CD4-positive, alpha-beta T cell treated with Interleukin-15 for 1 hour (primary cell): ENCODE measurements around the gene AGTR1.
"Not testable (repeated sequence)": the region's sequence is repeated elsewhere in the genome, so short reads cannot be mapped to it uniquely, and the experiment has no call there.

ENCODE experiments used
- DNase-seq: peaks from one replicate; pipeline ENCODE4 v3.0.0-alpha.2; 2020

The AGTR1 gene

DNA sequence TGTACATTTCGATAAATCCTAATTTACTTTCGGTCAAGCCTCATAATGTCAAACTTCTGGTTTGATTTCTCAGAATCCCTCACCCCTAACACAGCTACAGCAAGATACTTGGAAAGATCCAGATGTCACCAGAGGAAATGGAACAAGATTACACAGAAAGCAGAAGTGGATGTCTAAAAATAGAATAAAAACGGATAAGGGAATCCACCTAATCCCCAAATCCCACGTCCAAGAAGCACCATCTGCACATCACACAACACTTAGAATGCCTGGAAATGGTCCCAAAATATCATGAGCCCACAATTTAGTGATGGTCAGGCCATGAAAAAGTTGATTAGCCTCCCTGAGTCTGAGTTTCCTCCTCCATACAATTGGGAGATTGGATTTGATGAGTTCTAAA lies 61.7 kb downstream of the AGTR1 start:
- no peak for DNase-seq

DNA sequence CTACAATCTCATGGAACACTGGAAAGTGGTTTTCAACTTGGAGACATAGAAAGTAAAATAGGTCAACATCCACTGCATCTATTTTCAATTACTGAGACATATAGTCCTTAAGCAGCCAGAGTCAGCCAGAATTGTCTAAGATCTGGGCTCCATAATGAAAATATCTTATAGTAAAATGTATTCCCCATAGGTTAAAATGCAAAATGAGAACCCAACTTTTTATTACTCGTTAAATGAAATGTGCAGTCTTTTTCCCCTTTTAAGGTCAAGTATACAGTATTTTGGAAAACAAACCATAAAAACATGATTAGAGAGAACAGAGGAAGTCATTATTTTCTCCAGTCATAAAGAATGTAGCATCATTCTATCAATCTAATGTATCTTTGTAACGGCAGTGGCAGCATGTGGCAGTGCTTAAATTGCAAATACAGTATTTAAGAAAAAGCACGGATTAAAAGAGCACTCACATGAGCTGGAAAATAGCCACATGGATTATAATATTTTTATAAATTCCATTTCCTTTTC lies 65.5 kb downstream of the AGTR1 start:
- DNase-seq = no peak

- DNase-seq = no peak
Measured at GRCh38 chr3:148763986-148764935, 66.6 kb downstream of the AGTR1 start.

GRCh38 chr3:148772361-148772760 lies 74.7 kb downstream of the AGTR1 start:
- DNase-seq = no peak

GRCh38 chr3:148772835-148773234 lies 75.1 kb downstream of the AGTR1 start:
- no peak for DNase-seq

DNA sequence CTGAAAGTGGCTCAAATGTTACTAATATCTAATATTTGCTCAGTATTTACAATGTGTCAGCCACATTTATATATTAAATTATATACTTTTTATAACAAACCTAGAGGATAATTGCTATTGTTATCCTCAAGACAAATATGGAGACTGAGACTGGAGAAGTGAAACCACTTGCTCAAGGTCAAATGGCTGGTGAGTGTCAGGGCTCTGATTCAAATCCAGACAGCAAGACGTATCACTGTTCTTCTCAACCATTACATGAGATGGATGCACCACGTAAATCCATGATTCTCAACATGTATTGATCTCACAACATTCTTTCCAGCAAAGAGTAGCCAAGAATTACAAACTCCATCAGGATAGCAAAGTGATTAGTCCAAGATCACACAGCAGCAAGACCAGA lies 76.1 kb downstream of the AGTR1 start:
- no peak for DNase-seq

GRCh38 chr3:148778926-148779325 lies 81.2 kb downstream of the AGTR1 start:
- DNase-seq = no peak

- DNase-seq = not testable (repeated sequence)
Measured at GRCh38 chr3:148785026-148785425, 87.3 kb downstream of the AGTR1 start.

DNA sequence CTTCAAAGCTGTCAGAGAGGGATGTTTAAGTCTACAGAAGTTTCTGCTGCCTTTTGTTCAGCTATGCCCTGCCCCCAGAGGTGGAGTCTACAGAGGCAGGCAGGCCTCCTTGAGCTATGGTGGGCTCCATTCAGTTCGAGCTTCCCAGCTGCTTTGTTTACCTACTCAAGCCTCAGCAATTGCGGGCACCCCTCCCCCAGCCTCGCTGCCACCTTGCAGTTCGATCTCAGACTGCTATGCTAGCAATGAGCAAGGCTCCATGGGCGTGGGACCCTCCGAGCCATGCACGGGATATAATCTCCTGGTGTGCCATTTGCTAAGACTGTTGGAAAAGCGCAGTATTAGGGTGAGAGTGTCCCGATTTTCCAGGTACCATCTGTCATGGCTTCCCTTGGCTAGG lies 88.5 kb downstream of the AGTR1 start:
- not testable (repeated sequence) for DNase-seq

DNA sequence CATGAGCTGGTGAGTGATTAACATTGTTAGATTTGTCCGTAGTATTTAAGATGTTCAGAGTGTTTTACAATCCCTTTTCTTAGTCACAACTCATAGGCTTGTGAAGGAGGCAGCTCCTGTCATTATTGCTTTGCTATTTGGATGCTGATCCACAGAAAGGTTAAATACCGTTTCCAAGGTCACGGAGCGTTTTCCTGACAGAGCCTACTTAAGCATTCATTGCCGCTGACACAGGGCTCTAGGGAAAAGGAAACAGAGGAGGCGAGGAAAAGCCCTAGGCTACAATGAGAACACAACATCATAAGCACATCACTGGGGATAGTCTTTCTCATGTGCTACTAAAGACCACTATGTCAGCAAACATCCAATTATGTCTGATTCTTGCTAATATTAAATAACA lies 91.4 kb downstream of the AGTR1 start:
- DNase-seq = no peak

DNA sequence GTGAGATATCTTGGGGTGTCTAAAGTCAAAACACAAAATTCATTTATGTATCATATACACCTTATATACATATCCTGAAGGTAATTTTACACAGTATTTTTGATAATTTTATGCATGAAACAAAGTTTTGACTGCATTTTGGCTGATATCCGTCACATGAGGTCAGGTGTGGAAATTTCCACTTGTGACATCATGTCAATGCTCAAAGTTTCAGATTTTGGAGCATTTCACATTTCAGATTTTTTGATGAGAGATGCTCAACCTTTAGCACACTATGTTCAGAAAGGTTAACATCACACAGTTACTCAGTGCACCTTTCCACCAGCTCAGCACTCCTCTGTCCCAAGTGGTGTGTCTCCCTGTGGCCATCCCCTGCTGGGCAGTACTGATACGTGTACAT lies 92.2 kb downstream of the AGTR1 start:
- DNase-seq = no peak

GRCh38 chr3:148790370-148790769 lies 92.7 kb downstream of the AGTR1 start:
- no peak for DNase-seq

DNA sequence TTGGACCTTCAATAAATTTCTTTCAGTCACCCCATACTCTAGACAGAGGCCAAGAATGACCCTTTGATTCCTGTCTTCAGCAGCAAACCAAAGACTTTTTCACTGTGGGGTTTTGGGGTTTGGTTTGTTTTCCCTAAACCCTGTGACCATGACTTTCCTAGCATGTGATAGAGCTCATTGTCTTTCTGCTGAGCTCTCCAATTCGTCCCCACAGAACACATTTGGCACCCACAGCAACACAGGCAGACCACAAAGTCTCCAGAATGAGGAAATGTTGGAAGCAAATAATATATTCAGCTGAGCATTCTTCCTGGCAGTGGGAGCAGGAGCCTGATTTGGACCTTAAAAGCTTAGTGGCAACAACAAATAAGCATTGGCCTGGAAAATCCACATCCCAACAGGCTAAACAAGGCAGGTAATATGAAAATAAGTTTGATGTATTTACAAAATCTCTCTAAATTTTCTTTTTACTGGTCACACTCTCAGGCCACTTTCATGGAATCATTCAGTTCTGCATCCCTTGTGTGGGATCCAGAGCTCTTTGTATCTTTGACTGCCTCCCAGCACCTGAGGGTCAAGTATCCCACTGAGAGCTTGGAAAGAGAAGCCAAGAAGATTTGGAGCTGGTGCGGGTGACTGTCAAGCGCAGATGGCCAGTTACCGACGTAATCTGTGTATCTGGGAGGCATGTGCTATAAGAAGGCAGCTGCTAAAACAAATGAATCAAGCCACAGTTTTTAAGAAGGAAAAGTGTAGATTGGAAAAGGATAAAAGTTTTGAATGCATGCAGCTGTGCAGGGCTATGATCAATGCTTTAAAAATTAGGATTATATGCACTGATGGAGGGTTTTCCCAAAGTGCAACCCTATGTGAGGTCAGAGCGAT lies 93.4 kb downstream of the AGTR1 start:
- DNase-seq = no peak

- no peak for DNase-seq
Measured at GRCh38 chr3:148791920-148792319, 94.2 kb downstream of the AGTR1 start.

DNA sequence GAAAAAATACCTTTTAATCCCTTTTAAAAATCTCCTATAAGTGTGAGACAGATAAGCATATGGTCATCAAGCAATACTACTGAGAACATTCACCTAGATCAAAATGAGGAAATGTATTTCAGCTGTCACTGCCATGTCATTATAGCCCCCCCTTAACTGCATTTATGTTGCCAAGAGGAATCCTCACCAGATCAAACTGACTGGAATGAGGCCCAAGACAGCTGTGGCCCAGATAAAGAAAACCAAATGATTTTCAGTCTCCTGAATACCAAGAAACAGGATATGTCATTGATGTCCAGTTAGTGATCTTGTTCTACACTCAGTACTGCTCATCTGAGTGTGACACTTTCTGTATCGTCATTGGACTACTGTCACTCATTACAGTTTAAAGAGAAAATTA lies 94.8 kb downstream of the AGTR1 start:
- no peak for DNase-seq
